HepG2 (cell line): ENCODE measurements around the gene GNA14. TPM values are rescaled to one million over a fixed set of nuclear protein-coding genes. Genes with fewer than 3 reads are reported as not detected.

ENCODE experiments used
- ATAC-seq: fragments of 200-7000 bp; cut with Tn5 transposase; 3 replicates; pipeline ENCODE4 v1.9.1; 2020; ENCODE audit warnings: mild to moderate bottlenecking, moderate library complexity
- BruUV-seq: library from RNA; stranded (reverse); fragments of 400-500 nt; replicated peaks from 2 replicates; lab custom pipeline; 2021; lab: Mats Ljungman, UMichigan
- CTCF ChIA-PET: fragments of 300-600 bp; formaldehyde crosslinking; extraction: SDS; loops from one replicate; lab custom pipeline; 2021; ENCODE audit warnings: low total read pairs, inconsistent platforms, low intra/inter-chr PET ratio; lab: Yijun Ruan, JAX
- POLR2A ChIA-PET: fragments of 350-600 bp; sonication (Branson Sonifier 250); formaldehyde crosslinking; loops from one replicate; lab custom pipeline; 2020; ENCODE audit warnings: antibody characterized with exemption, inconsistent platforms; lab: Yijun Ruan, JAX
- DNase-seq: peaks from one replicate; pipeline ENCODE4 v3.0.0-alpha.2; 2015; ENCODE audit warnings: low spot score
- FAIRE-seq: peaks from 3 replicates; lab custom pipeline; 2011; peaks lifted over from hg19 to GRCh38; lab: Jason Lieb, UNC
- H2AFZ ChIP-seq: one replicate; pipeline ENCODE4 v1.6.1; 2011; ENCODE audit warnings: low read length, inconsistent platforms
- H3K27ac ChIP-seq: fragments of 300-600 bp; 3 replicates; pipeline ENCODE4 v1.8.0; 2011; ENCODE audit warnings: mixed run types, mild to moderate bottlenecking, mixed read lengths, low read length, inconsistent platforms; ENCODE audit not compliant: insufficient read depth; ENCODE audit errors: extremely low read length
- H3K27me3 ChIP-seq, 2 experiments: fragments of 200-600 bp in 1 of 2; 2 replicates in 1 of 2; 3 replicates in 1 of 2; pipeline versions ENCODE4 v1.6.0 to v1.8.0; 2011; ENCODE audit warnings: low read length in 2 of 2, mild to moderate bottlenecking in 2 of 2, moderate library complexity in 2 of 2, inconsistent platforms in 1 of 2; ENCODE audit not compliant: insufficient read depth in 2 of 2, control insufficient read depth in 1 of 2
- H3K36me3 ChIP-seq, 2 experiments: fragments of 200-600 bp in 1 of 2; replicated peaks in 1 of 2; 2 replicates in 1 of 2; 3 replicates in 1 of 2; pipeline versions ENCODE4 v1.5.1 to v1.8.0; 2011; ENCODE audit warnings: low read length in 2 of 2, inconsistent platforms in 1 of 2; ENCODE audit not compliant: insufficient read depth in 2 of 2, control insufficient read depth in 1 of 2
- H3K4me1 ChIP-seq: 2 replicates; pipeline ENCODE4 v1.5.1; 2012; ENCODE audit warnings: low read length, inconsistent platforms; ENCODE audit not compliant: insufficient read depth
- H3K4me2 ChIP-seq: 2 replicates; pipeline ENCODE4 v1.6.0; 2011; ENCODE audit warnings: low read depth, low read length, inconsistent platforms
- H3K4me3 ChIP-seq, 3 experiments: fragments of 200-600 bp in 1 of 3; sonication (generic), shearing (Covaris generic) in 1 of 3; replicated peaks in 1 of 3; 2 replicates each; pipeline ENCODE4 v1.5.1; 2011 to 2016; ENCODE audit warnings: low read length in 3 of 3, inconsistent platforms in 2 of 3, low read depth in 2 of 3, mild to moderate bottlenecking in 2 of 3, control low read depth in 1 of 3, mixed read lengths in 1 of 3; ENCODE audit not compliant: insufficient read depth in 1 of 3
- H3K79me2 ChIP-seq: one replicate; pipeline ENCODE4 v1.6.1; 2011; ENCODE audit warnings: low read length, inconsistent platforms; ENCODE audit not compliant: insufficient read depth
- H3K9ac ChIP-seq: 2 replicates; pipeline ENCODE4 v1.6.0; 2011; ENCODE audit warnings: mild to moderate bottlenecking, low read depth, low read length, inconsistent platforms; ENCODE audit not compliant: insufficient read depth
- H3K9me3 ChIP-seq: 2 replicates; pipeline ENCODE4 v1.5.1; 2012; ENCODE audit warnings: mild to moderate bottlenecking, low read length
- H4K20me1 ChIP-seq: 2 replicates; pipeline ENCODE4 v1.6.0; 2011; ENCODE audit warnings: inconsistent platforms, mild to moderate bottlenecking, low read length, moderate library complexity; ENCODE audit not compliant: insufficient read depth
- ATF2 ChIP-seq: sonication (generic); formaldehyde crosslinking; IDR thresholded peaks from 2 replicates; pipeline ENCODE4 v1.4.0; 2020; ENCODE audit warnings: missing genetic modification reagents
- KDM1A ChIP-seq: IDR thresholded peaks from 2 replicates; pipeline ENCODE4 v1.6.1; 2016; ENCODE audit warnings: missing compliant biosample characterization
- KDM4B ChIP-seq: sonication (generic); formaldehyde crosslinking; IDR thresholded peaks from 2 replicates; pipeline ENCODE4 v1.4.0; 2020; ENCODE audit warnings: missing genetic modification reagents
- MAFF ChIP-seq: IDR thresholded peaks from 2 replicates; pipeline ENCODE4 v1.6.1; 2011; ENCODE audit warnings: low read depth, low read length, improper control_type of control experiment
- MAZ ChIP-seq, 2 experiments: sonication (generic) in 1 of 2; formaldehyde crosslinking in 1 of 2; IDR thresholded peaks; 2 replicates each; pipeline versions ENCODE4 v1.5.0 to v1.6.1; 2012 to 2020; ENCODE audit warnings: low read depth in 2 of 2, mild to moderate bottlenecking in 2 of 2, borderline replicate concordance in 1 of 2, improper control_type of control experiment in 1 of 2, low read length in 1 of 2, missing genetic modification reagents in 1 of 2, moderate library complexity in 1 of 2
- MTF2 ChIP-seq: sonication (generic); formaldehyde crosslinking; IDR thresholded peaks from 2 replicates; pipeline ENCODE4 v1.5.0; 2020; ENCODE audit warnings: missing genetic modification reagents, borderline replicate concordance
- PCBP1 ChIP-seq: fragments of 200-400 bp; formaldehyde crosslinking; IDR thresholded peaks from 2 replicates; pipeline ENCODE4 v1.6.1; 2017; ENCODE audit warnings: mild to moderate bottlenecking, low read depth, low read length, borderline replicate concordance
- PHF8 ChIP-seq: sonication (generic); formaldehyde crosslinking; IDR thresholded peaks from 2 replicates; pipeline ENCODE4 v1.5.0; 2020; ENCODE audit warnings: missing genetic modification reagents
- SKIL ChIP-seq: sonication (generic); formaldehyde crosslinking; IDR thresholded peaks from 2 replicates; pipeline ENCODE4 v1.8.0; 2022; ENCODE audit warnings: missing genetic modification reagents, mild to moderate bottlenecking, moderate library complexity, borderline replicate concordance
- ZFP36 ChIP-seq: fragments of 150-350 bp; IDR thresholded peaks from 2 replicates; pipeline ENCODE4 v1.6.1; 2018; ENCODE audit warnings: borderline replicate concordance, low read length, low read depth; ENCODE audit not compliant: partially characterized antibody
- ZNF44 ChIP-seq: sonication (generic); formaldehyde crosslinking; IDR thresholded peaks from 2 replicates; pipeline ENCODE4 v1.5.1; 2020; ENCODE audit warnings: mild to moderate bottlenecking, missing genetic modification reagents
- ZNF484 ChIP-seq: sonication (generic); formaldehyde crosslinking; IDR thresholded peaks from 2 replicates; pipeline ENCODE4 v1.5.1; 2020; ENCODE audit warnings: mild to moderate bottlenecking, low read depth, missing genetic modification reagents, borderline replicate concordance
- ZNF501 ChIP-seq: sonication (generic); formaldehyde crosslinking; IDR thresholded peaks from 2 replicates; pipeline ENCODE4 v1.5.1; 2020; ENCODE audit warnings: mild to moderate bottlenecking, moderate library complexity, missing genetic modification reagents
- ZNF589 ChIP-seq: sonication (generic); formaldehyde crosslinking; conservative IDR thresholded peaks from 2 replicates; pipeline ENCODE4 v1.8.0; 2022; ENCODE audit warnings: mild to moderate bottlenecking, moderate library complexity, missing genetic modification reagents
- ZNF770 ChIP-seq: sonication (generic); formaldehyde crosslinking; IDR thresholded peaks from 2 replicates; pipeline ENCODE4 v1.5.0; 2020; ENCODE audit warnings: mild to moderate bottlenecking, missing genetic modification reagents
- ZSCAN25 ChIP-seq: sonication (generic); formaldehyde crosslinking; IDR thresholded peaks from 2 replicates; pipeline ENCODE4 v1.8.0; 2022; ENCODE audit warnings: mild to moderate bottlenecking, missing genetic modification reagents
- ZSCAN29 ChIP-seq: sonication (generic); formaldehyde crosslinking; conservative IDR thresholded peaks from 2 replicates; pipeline ENCODE4 v1.4.0; 2020; ENCODE audit warnings: mild to moderate bottlenecking, missing genetic modification reagents
- ZZZ3 ChIP-seq: sonication (generic); formaldehyde crosslinking; IDR thresholded peaks from 2 replicates; pipeline ENCODE4 v1.4.0; 2020; ENCODE audit warnings: missing genetic modification reagents, mild to moderate bottlenecking, borderline replicate concordance
- WGBS: methylation state at CpG from one replicate; pipeline ENCODE4 v1.1.6; 2017; ENCODE audit warnings: low lambda C conversion rate; 5-methylcytosine and 5-hydroxymethylcytosine counted together
- in situ Hi-C: cut with HindIII; loops from 2 replicates; pipeline ENCODE4 v1.10.0; 2017; ENCODE audit warnings: low pct_unique_long_range_greater_than_20kb; ENCODE audit not compliant: extremely low pct_ligation_motif_present
- intact Hi-C: fragments of 100-400 bp; cut with micrococcal nuclease; formaldehyde crosslinking; loops from one replicate; pipeline ENCODE4 v1.10.0; 2022; ENCODE audit not compliant: unreplicated experiment
- polyA plus RNA-seq, 8 experiments: library from polyadenylated mRNA; depleted of rRNA in 3 of 8; stranded (reverse) in 7 of 8; unstranded in 1 of 8; fragments of >200 nt; fragmentation: Illumina TruSeq in 4 of 8; extraction: Trizol in 4 of 8; gene quantifications; 2 replicates each; pipeline versions ENCODE4 v1.2.1 to v1.2.3, GENCODE V29; 2011 to 2016; ENCODE audit warnings: low read depth in 4 of 8, missing spikeins in 1 of 8, mixed read lengths in 1 of 8; ENCODE audit not compliant: insufficient read depth in 1 of 8
- total RNA-seq, 5 experiments: library from RNA; depleted of rRNA; stranded (reverse); fragments of >200 nt; fragmentation: Illumina TruSeq; extraction: Trizol; gene quantifications; 2 replicates each; pipeline ENCODE4 v1.2.3, GENCODE V29; 2016; ENCODE audit warnings: low read depth in 1 of 5

The GNA14 gene
- total and polyA plus RNA-seq, 2 of the 13 experiments (the other 11 are each of a cell fraction or from before 2014, with no cell fraction given): not detected

- TF ChIP-seq KDM4B (no peak), ZNF770 (CRISPR knock-in tag) (no peak), PHF8 (CRISPR knock-in tag) (no peak), MTF2 (CRISPR knock-in tag) (no peak), MAZ (IDR thresholded peaks at IDR 0.05; ENCODE audit: borderline replicate concordance, low read depth, low read length) (no peak), MAZ (CRISPR knock-in tag; IDR thresholded peaks at IDR 0.05; ENCODE audit: low read depth) (no peak), ZZZ3 (CRISPR knock-in tag) (no peak)
- TF ChIP-seq, all 625 proteins: peak for 0
Observed at GRCh38 chr9:77375956-77376532, 272.1 kb downstream of the GNA14 start (continued).

- Histone ChIP-seq H3K4me1 (no peaks in the 10 kb centered on the region), H4K20me1 (no peaks in the 10 kb centered on the region), H3K36me3 (peaks cover 5 to 15% of the 10 kb centered on the region in 2 experiments; a peak in 3 of 5 replicates), H3K79me2 (no peaks in the 10 kb centered on the region), H3K9me3 (no peaks in the 10 kb centered on the region), H3K4me2 (no peak overlapping the region), H3K27me3 (no peaks in the 10 kb centered on the region), H3K27ac (no peak overlapping the region), H2AFZ (no peak overlapping the region), H3K4me3 (no peak overlapping the region), H3K9ac (no peak overlapping the region)
- POLR2A ChIA-PET: no interaction called here
- in situ Hi-C loops: no loop called here
- no TSS peak for BruUV-seq
- ATAC-seq: no peak
- DNase-seq: no peak
- FAIRE-seq: no peak
- CTCF ChIA-PET: no interaction called here
- 97% methylated on average over 3 of the region's 3 CpGs for WGBS
- intact Hi-C loops: no loop called here
- TF ChIP-seq ZSCAN29 (CRISPR knock-in tag) (no peak), ZNF501 (CRISPR knock-in tag) (no peak), ZNF589 (CRISPR knock-in tag) (no peak), ZSCAN25 (CRISPR knock-in tag) (no peak), PCBP1 (no peak), ATF2 (CRISPR knock-in tag) (no peak), ZNF484 (CRISPR knock-in tag) (no peak), KDM1A (CRISPR knock-in tag) (no peak), SKIL (CRISPR knock-in tag) (no peak), MAFF (no peak), ZNF44 (CRISPR knock-in tag) (no peak), ZFP36 (no peak)
Observed at GRCh38 chr9:77374266-77374665, 273.9 kb downstream of the GNA14 start.
